WTC11 (cell line): ENCODE results near the gene FCN1. TPM values are rescaled to one million over a fixed set of nuclear protein-coding genes. Genes with fewer than 3 reads are reported as not detected.

Source experiments
- ATAC-seq: fragments of 200-7000 bp; cut with Tn5 transposase; 2 replicates; pipeline ENCODE4 v1.10.0; 2021; ENCODE audit warnings: mild to moderate bottlenecking, moderate library complexity
- CTCF ChIA-PET: fragments of 300-600 bp; sonication (Branson Sonifier 250); formaldehyde crosslinking; loops from one replicate; lab custom pipeline; 2021; ENCODE audit warnings: antibody characterized with exemption; lab: Charles Lee
- POLR2A ChIA-PET: fragments of 350-600 bp; sonication (Branson Sonifier 250); formaldehyde crosslinking; loops from one replicate; lab custom pipeline; 2021; ENCODE audit warnings: antibody characterized with exemption; lab: Charles Lee
- DNase-seq: peaks from one replicate; pipeline ENCODE4 v3.0.0; 2021; ENCODE audit warnings: low spot score
- H3K27ac Mint-ChIP-seq: 2 replicates; pipeline ENCODE4 v1.8.0; 2021; ENCODE audit warnings: mixed read lengths
- H3K27me3 Mint-ChIP-seq: 2 replicates; pipeline ENCODE4 v1.8.0; 2021; ENCODE audit warnings: low read depth, mild to moderate bottlenecking, moderate library complexity, mixed read lengths
- H3K36me3 Mint-ChIP-seq: 2 replicates; pipeline ENCODE4 v1.8.0; 2021; ENCODE audit warnings: mixed read lengths
- H3K4me1 Mint-ChIP-seq: 2 replicates; pipeline ENCODE4 v1.8.0; 2022; ENCODE audit warnings: mixed read lengths
- H3K4me3 Mint-ChIP-seq: 2 replicates; pipeline ENCODE4 v1.8.0; 2021; ENCODE audit warnings: mild to moderate bottlenecking, moderate library complexity, mixed read lengths
- H3K9me3 Mint-ChIP-seq: 2 replicates; pipeline ENCODE4 v1.8.0; 2021; ENCODE audit warnings: mixed read lengths
- CREB1 ChIP-seq: sonication (generic); formaldehyde crosslinking; IDR thresholded peaks from 2 replicates; pipeline ENCODE4 v1.8.0; 2023; ENCODE audit warnings: mild to moderate bottlenecking, missing genetic modification reagents
- ETV6 ChIP-seq: sonication (generic); formaldehyde crosslinking; IDR thresholded peaks from 2 replicates; pipeline ENCODE4 v1.8.1; 2022; ENCODE audit warnings: mild to moderate bottlenecking, missing genetic modification reagents
- FOXJ3 ChIP-seq: sonication (generic); formaldehyde crosslinking; IDR thresholded peaks from 2 replicates; pipeline ENCODE4 v1.9.0; 2021; ENCODE audit warnings: missing genetic modification reagents, mild to moderate bottlenecking, borderline replicate concordance
- FOXP1 ChIP-seq: sonication (generic); formaldehyde crosslinking; IDR thresholded peaks from 2 replicates; pipeline ENCODE4 v1.8.0; 2022; ENCODE audit warnings: missing genetic modification reagents, mild to moderate bottlenecking, moderate library complexity, borderline replicate concordance
- GABPB1 ChIP-seq: sonication (generic); formaldehyde crosslinking; IDR thresholded peaks from 2 replicates; pipeline ENCODE4 v1.8.1; 2023; ENCODE audit warnings: mild to moderate bottlenecking, missing genetic modification reagents
- GRHL2 ChIP-seq: fragments of 250-450 bp; sonication (Bioruptor Pico); IDR thresholded peaks from 2 replicates; pipeline ENCODE4 v1.8.0; 2022; ENCODE audit warnings: mild to moderate bottlenecking, moderate library complexity; ENCODE audit not compliant: insufficient replicate concordance, severe bottlenecking
- IRF2 ChIP-seq: sonication (generic); formaldehyde crosslinking; IDR thresholded peaks from 2 replicates; pipeline ENCODE4 v1.8.0; 2022; ENCODE audit warnings: low read depth, missing genetic modification reagents, borderline replicate concordance
- MXD4 ChIP-seq: fragments of 250-450 bp; sonication (Bioruptor Pico); IDR thresholded peaks from 2 replicates; pipeline ENCODE4 v1.8.0; 2021; ENCODE audit warnings: mild to moderate bottlenecking, moderate library complexity, borderline replicate concordance
- NFATC4 ChIP-seq: fragments of 250-450 bp; sonication (Bioruptor Pico); IDR thresholded peaks from 2 replicates; pipeline ENCODE4 v1.9.0; 2021; ENCODE audit warnings: mild to moderate bottlenecking
- OVOL2 ChIP-seq: fragments of 250-450 bp; sonication (Bioruptor Pico); IDR thresholded peaks from 2 replicates; pipeline ENCODE4 v1.9.0; 2021; ENCODE audit warnings: mild to moderate bottlenecking, borderline replicate concordance
- RELA ChIP-seq: sonication (generic); formaldehyde crosslinking; IDR thresholded peaks from 2 replicates; pipeline ENCODE4 v1.8.1; 2022; ENCODE audit warnings: missing genetic modification reagents, mild to moderate bottlenecking, borderline replicate concordance
- SMAD3 ChIP-seq: sonication (generic); formaldehyde crosslinking; IDR thresholded peaks from 2 replicates; pipeline ENCODE4 v1.8.0; 2022; ENCODE audit warnings: missing genetic modification reagents, mild to moderate bottlenecking, borderline replicate concordance
- SP1 ChIP-seq: sonication (generic); formaldehyde crosslinking; conservative IDR thresholded peaks from 2 replicates; pipeline ENCODE4 v1.8.1; 2022; ENCODE audit warnings: missing genetic modification reagents
- ZNF138 ChIP-seq: sonication (generic); formaldehyde crosslinking; conservative IDR thresholded peaks from 2 replicates; pipeline ENCODE4 v1.8.1; 2022; ENCODE audit warnings: mild to moderate bottlenecking, moderate library complexity, missing genetic modification reagents
- total RNA-seq: library from RNA; stranded (reverse); gene quantifications from 3 replicates; pipeline ENCODE4 v1.2.3, GENCODE V29; 2021
- TF ChIP-seq, protein P1 (sequence below): sonication (generic); formaldehyde crosslinking; IDR thresholded peaks from 2 replicates; pipeline ENCODE4 v1.8.0; 2022; ENCODE audit warnings: mild to moderate bottlenecking, missing genetic modification reagents
- TF ChIP-seq, protein P2 (sequence below): sonication (generic); formaldehyde crosslinking; IDR thresholded peaks from 2 replicates; pipeline ENCODE4 v1.8.1; 2023; ENCODE audit warnings: mild to moderate bottlenecking, missing genetic modification reagents
- TF ChIP-seq, protein P3 (sequence below): sonication (generic); formaldehyde crosslinking; IDR thresholded peaks from 2 replicates; pipeline ENCODE4 v1.8.1; 2022; ENCODE audit warnings: mild to moderate bottlenecking, missing genetic modification reagents, moderate library complexity, borderline replicate concordance
- TF ChIP-seq, protein P4 (sequence below): sonication (generic); formaldehyde crosslinking; IDR thresholded peaks from 2 replicates; pipeline ENCODE4 v1.8.0; 2022; ENCODE audit warnings: mild to moderate bottlenecking, missing genetic modification reagents

The FCN1 gene
- total RNA-seq, 1 experiment from 2014 or later: not detected

DNA sequence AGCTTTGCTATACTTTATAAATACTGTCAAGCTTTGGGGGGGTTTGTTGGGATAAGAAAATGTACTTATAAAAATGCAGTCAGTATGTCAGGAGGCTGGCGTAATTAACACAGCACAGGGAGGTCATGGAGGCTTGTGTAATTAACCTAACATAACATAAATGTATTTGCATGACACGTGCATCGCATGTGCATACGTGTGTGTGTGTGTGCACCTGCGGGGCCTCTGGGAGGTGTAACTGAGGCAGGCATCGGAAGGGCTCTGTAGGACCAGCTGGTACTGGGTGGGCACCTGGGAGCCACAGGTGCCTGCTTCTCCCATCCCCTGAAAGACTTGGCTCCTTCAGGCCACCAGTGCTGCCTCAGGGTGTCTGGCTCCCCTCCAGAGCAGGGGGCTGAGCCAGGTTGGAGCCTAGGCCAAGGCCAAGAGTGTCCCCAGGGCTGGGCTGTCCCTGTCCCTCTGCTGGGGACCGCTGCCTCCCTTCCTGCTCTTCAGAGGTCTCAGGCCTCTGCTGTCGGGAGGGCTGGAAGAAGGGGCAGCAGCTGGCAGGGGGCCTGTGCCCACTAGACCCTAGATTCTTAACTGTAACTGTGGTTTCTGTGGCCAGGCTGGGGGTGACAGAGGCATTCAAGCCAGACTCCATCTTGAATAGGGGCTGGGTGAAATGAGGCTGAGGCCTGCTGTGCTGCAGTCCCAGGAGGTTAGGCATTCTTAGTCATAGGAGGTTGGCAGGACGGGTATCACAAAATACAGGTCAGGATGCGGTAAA lies 28.1 kb downstream of the FCN1 start (continued):
- no peak for TF ChIP-seq IRF2 (CRISPR knock-in tag)
- no peak for TF ChIP-seq GABPB1 (CRISPR knock-in tag)
- TF ChIP-seq, protein P1, sequence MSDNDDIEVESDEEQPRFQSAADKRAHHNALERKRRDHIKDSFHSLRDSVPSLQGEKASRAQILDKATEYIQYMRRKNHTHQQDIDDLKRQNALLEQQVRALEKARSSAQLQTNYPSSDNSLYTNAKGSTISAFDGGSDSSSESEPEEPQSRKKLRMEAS (CRISPR knock-in tag): no peak

DNA sequence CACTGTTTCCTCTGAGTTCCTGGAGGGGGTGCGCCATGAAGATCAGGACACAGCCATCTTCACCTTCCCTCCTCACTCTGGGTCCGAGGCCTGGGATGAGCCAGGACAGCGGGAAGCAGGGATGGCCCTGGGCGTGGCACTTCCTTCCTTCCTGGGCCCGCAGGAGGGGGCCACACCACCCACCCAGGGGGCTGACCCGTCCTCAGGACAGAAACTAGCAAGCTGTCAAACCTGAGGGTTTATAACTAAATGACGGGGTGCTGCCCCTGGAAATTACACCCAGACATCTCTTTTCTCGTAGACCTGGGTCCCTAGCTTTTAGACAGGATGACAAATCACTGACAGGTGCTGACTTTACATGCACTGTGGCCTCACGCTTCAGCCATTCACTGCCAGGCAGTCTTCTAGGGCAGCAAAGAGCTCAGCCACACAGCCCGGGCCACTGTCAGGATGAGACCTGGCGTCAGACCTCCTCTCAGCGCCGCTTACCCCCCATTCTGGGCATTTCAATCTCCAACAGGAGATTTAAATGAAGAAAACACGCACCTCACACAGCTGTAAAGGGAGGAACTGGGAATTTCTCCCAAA lies 29.0 kb downstream of the FCN1 start:
- Mint-ChIP-seq H3K4me3 (no peak overlapping the region), H3K27ac (no peak overlapping the region), H3K27me3 (no peaks in the 10 kb centered on the region), H3K36me3 (no peaks in the 10 kb centered on the region), H3K9me3 (peaks cover under 1% of the 10 kb centered on the region), H3K4me1 (no peaks in the 10 kb centered on the region)
- ATAC-seq (no peak), DNase-seq (no peak)
- TF ChIP-seq ETV6: no peak
- no peak for TF ChIP-seq SMAD3 (CRISPR knock-in tag)
- TF ChIP-seq FOXP1 (CRISPR knock-in tag): no peak
- no peak for TF ChIP-seq MXD4 (CRISPR knock-in tag)
- TF ChIP-seq, protein P2, sequence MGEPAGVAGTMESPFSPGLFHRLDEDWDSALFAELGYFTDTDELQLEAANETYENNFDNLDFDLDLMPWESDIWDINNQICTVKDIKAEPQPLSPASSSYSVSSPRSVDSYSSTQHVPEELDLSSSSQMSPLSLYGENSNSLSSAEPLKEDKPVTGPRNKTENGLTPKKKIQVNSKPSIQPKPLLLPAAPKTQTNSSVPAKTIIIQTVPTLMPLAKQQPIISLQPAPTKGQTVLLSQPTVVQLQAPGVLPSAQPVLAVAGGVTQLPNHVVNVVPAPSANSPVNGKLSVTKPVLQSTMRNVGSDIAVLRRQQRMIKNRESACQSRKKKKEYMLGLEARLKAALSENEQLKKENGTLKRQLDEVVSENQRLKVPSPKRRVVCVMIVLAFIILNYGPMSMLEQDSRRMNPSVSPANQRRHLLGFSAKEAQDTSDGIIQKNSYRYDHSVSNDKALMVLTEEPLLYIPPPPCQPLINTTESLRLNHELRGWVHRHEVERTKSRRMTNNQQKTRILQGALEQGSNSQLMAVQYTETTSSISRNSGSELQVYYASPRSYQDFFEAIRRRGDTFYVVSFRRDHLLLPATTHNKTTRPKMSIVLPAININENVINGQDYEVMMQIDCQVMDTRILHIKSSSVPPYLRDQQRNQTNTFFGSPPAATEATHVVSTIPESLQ (CRISPR knock-in tag): no peak
- TF ChIP-seq GRHL2 (CRISPR knock-in tag): no peak
- TF ChIP-seq ZNF138 (CRISPR knock-in tag): no peak
- TF ChIP-seq FOXJ3 (CRISPR knock-in tag): no peak
- TF ChIP-seq OVOL2 (CRISPR knock-in tag): no peak
- TF ChIP-seq, protein P3, sequence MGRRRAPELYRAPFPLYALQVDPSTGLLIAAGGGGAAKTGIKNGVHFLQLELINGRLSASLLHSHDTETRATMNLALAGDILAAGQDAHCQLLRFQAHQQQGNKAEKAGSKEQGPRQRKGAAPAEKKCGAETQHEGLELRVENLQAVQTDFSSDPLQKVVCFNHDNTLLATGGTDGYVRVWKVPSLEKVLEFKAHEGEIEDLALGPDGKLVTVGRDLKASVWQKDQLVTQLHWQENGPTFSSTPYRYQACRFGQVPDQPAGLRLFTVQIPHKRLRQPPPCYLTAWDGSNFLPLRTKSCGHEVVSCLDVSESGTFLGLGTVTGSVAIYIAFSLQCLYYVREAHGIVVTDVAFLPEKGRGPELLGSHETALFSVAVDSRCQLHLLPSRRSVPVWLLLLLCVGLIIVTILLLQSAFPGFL: no peak
- TF ChIP-seq, protein P4, sequence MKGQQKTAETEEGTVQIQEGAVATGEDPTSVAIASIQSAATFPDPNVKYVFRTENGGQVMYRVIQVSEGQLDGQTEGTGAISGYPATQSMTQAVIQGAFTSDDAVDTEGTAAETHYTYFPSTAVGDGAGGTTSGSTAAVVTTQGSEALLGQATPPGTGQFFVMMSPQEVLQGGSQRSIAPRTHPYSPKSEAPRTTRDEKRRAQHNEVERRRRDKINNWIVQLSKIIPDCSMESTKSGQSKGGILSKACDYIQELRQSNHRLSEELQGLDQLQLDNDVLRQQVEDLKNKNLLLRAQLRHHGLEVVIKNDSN (CRISPR knock-in tag): no peak
- no peak for TF ChIP-seq SP1 (CRISPR knock-in tag)
- no peak for TF ChIP-seq NFATC4
- ChIA-PET CTCF (no interaction called here), POLR2A (interaction anchor here (0.5 kb wide), 1 partner anchor 12 kb away, joined by 6 read pairs; no protein-coding TSS in a partner anchor)

DNA sequence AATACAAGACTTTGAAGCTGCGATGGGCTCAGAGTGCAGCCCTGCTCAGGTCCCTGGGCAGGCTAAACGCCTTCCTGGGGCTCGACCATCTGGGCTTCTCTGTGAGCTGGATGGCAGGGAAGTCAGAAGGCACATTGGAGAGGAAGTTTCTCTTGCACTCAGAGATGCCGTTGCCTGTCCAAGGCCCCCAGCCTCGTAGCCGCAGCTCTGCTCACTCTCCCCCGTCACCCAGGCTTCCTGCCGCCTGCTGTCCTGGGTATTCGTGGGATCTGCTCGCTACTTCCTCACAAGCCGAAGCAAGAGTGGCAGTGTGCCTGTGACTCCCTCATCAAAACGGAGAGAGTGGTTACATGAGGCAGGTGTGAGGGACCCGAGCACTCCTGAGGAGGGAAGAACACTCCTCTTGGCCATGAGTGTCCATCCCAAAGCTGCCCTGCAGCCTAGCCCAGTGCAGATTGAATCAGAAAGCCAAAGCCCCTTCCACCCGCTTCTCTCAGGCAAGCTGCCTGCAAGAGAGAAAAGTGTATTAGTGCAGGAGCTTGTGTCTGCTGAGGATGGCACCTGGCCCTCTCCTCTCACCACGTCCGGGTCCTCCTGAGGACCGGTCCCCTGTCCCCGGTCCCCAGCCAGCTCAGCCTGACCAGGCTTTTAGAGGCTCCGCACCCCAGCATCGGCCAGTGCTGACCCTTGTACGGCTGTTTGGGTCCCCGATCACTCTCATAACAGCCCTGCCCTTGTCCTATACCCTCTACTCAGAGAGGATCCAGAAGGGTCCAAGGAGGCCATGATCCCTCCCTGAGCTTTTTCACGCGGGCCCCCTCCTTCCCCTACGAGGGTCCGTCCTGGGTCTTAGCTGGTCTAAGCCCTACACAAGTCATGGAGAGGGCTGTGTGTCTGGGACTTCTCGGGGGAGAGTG lies 29.8 kb downstream of the FCN1 start:
- Mint-ChIP-seq H3K4me1 (no peaks in the 10 kb centered on the region), H3K36me3 (no peaks in the 10 kb centered on the region), H3K9me3 (no peaks in the 10 kb centered on the region), H3K27ac (no peak overlapping the region), H3K4me3 (no peak overlapping the region), H3K27me3 (no peaks in the 10 kb centered on the region)
- TF ChIP-seq CREB1 (CRISPR knock-in tag) (no peak), GRHL2 (CRISPR knock-in tag) (no peak), NFATC4 (no peak), GABPB1 (CRISPR knock-in tag) (no peak), RELA (CRISPR knock-in tag) (no peak)
- CTCF ChIA-PET: interaction anchor here (1.0 kb wide), 1 partner anchor 48 kb away, joined by 4 read pairs; no protein-coding TSS in a partner anchor
- DNase-seq: peak; percentile 5
- no peak for ATAC-seq
- POLR2A ChIA-PET: no interaction called here
